NCI-H1436 (cell line): ENCODE data around the gene SLC39A2.
A peak's percentile ranks its signal among the peaks of the same experiment; 100 is the strongest.
"Not testable (repeated sequence)": the region's sequence is repeated elsewhere in the genome, so short reads cannot be mapped to it uniquely, and the experiment has no call there.

Experiments used
- DNase-seq: peaks from one replicate; lab custom pipeline; 2025; lab: John Stamatoyannopoulos, UW

SLC39A2 gene

DNA sequence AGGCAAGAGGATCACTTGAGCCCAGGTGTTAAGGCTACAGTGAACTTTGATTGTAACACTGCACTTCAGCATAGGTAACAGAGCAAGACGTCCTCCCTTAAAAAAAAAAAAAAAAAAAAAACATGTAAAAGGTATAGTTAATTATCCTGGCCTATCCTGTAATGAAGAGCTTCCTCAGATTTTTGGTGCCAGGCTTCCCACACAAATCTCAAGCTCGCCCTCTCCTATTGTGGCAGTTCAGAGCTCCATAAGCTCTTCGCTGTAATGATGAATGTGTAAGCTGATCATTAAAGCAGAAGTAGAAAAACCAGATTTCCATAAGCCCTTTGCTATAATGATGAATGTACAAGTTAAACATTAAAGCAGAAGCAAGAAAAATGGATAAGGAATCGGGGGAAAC lies 2.0 kb upstream of the SLC39A2 start:
- DNase-seq = no peak

DNA sequence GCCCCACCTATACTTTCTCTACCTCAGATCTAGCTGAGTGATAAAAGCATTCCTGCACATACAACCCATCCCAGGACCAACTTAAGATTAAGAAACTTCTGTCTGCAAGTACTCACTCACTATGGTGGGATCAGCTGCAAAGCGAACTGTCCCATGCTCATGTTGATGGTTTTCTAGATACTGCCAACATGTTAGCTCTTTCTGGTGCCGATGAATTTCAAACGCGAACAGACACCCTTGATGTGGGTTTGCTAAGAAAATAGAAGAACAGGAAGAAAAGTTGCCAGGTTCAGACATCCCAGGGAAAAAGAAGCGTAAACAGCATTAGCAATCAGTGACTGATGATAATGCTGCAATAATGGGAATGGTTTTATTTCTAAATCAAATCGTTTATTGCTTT lies 1.5 kb upstream of the SLC39A2 start:
- DNase-seq = no peak

DNA sequence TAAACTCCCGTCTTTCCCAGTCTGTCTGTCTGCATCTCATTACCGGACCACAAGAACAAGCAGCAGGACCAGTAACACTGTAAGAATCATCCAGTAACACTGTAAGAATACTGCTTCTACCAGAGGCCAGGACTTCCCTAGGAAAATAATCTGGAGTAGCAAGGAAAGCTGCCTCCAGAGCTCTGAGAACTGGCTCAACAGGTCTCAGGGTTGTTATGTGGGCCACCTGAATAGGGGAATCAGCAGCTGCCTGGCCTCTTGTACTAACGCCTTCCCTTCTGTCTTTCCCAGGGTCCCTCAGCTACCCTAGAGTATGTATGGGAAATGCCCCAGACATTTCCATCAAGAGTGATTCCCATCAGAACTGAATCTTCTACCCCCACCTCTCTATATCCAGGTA lies 954 bp upstream of the SLC39A2 start:
- no peak for DNase-seq

DNA sequence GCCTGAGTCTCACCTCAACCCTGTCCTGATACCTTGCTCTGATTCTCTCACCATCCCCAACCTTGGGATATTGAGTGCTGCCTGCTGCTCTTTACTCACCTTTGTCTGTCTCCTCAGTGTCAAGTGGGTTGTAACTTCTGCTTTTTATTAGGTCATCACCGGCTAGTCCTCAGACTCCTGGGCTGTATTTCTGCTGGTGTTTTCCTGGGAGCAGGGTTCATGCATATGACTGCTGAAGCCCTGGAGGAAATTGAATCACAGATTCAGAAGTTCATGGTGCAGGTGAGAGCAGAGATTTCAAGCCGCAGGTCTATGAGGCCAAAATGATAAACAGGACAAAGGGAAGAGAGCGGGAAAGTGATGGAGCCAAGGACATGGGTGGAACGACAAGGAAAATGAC lies 498 bp downstream of the SLC39A2 start:
- DNase-seq = no peak

DNA sequence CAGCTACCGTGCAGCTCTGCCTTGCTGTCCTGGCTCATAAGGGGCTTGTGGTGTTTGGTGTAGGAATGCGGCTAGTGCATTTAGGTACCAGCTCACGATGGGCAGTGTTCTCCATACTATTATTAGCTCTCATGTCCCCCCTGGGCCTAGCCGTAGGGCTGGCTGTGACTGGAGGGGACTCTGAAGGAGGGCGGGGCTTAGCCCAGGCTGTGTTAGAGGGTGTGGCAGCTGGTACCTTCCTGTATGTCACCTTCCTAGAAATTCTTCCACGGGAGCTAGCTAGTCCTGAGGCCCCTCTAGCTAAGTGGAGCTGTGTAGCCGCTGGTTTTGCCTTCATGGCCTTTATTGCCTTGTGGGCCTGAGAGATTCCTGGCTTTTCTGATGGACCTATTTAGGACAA lies 2.1 kb downstream of the SLC39A2 start:
- DNase-seq = no peak

DNA sequence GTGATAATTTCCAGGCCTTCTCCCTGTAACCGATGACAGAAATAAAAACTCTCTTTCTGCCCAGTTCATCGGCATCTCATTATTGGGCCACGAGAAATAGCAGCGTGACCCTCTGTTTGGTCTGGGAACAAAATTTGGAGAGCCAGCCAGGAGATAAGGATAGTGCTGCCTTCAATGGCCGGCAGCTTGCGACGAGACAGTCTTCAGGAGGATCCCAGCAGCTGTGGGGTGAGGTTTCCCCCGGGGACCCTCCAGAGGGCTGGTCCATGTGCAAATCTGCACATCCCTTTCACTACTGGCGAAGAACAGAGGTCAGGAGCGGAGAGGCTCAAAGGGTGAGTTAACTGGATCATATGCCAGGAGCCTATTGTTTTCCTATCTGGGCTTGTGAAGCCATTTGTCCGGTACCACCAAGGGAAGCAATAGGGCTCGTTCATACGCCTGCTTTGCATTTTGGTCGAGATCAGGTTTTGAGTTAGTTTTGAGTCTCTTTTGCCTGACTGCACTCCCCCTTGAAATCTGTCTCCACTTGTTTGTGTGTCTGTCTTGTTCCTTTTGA lies 4.8 kb downstream of the SLC39A2 start:
- no peak for DNase-seq

DNA sequence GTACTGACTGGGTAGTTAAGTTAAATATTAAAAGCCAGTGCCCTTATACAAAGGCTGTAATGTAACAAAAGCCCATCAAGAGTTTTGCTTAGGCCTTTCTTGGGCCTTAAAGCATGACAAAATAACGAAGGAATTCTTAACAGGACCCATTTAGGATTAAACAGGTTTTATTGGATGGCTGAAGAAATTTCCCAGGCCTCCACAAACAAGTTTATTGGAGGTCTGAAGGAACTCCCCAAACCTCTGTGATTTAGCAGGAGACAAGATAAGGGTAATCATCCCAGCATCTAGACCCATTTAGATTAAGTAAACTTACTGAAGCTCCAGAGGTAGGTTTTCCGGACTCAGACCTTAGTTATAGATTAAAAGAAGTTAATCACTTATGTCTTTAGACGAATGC lies 10.6 kb downstream of the SLC39A2 start:
- not testable (repeated sequence) for DNase-seq

DNA sequence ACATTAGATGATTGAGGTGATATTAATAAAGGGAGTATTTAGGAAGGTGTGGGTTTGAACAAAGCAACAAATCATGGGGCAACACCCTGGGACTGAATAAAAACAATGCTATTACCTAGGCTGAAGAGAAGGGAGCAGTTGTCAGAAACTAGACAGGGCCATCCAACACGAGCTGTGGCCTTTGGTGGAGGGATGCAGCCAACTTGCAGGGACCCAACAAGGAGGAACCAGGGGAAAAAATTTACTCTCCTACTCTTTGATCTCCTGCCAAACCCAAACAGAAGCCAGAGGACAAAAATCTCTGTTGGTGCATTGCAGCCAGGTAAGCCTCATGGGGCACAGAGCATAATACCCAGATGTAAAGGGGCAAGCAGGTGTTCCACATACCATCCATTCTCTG lies 12.0 kb downstream of the SLC39A2 start:
- DNase-seq = no peak

DNA sequence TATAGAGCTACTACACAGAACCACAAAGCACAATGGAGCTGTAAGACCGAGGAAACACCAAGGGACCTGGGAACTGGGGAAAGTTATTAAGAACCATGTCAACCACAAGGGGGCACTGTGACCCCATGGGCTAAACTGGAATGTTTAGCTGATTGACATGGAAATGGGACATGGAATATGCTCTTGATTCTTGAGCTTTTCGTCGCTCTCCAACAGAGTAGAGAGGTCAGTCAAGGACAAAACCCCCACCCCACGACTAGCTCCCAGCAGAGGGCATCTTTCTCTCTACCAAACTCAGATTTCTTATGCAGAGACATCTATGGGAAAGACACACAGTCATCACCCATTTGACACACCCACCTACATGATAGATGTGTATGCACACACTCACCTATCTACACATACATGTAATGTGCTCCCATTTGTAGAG lies 15.7 kb downstream of the SLC39A2 start:
- peak; percentile 62 for DNase-seq

DNA sequence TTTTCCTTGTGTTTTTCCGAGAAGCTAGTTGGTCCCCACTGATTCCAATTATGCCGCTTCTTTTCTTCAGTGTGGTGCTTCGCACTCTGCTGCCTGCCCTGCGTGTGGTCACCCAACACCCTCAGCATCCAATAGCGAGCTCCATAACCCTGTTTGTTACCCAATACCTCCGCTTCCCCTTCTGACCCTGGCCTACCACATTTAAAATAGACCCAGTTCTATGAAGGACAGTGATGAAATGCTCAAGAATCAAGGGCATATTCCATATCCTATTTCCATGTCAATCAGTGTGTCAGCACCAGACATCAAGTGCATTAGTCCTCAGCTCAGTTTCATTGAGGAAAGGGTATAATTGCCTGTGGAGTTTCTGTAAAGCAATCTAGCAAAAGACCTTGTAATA lies 16.2 kb downstream of the SLC39A2 start:
- no peak for DNase-seq

DNA sequence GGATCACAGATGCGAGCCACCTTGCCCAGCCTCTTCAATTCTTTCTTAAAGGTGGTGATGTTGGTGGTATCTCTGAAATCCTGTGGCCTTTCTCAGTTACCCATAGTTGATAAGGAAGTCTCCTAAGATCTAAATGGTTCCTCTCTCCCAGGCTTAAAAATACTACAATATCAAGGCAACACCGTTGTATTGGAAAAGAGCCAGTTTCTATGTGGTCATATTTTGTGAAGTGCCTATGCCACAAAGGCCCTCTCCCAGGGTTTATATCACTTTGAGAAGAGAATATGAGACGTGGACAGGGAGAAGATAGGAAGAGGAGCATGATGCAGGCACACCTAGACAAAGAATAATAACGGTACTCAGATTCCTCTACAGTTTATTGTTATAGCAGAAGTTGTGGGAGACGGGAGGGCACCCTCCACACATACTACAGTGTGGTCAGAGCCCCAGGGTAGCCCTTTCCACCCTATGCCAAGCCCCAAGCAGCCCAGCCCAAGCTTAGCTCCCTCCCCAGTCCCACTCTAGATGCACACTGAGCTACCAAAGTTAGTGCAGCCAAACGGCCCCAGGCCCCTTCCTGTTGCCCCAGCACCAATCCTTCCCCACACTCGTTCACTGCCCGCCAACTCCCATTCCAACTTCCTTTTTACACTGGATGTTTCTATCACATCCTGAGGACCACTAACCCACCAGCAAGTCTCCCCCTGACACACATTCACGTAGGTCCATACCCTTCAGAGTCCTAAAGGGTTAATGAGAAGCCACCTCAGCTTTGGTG lies 17.5 kb downstream of the SLC39A2 start:
- DNase-seq = no peak

DNA sequence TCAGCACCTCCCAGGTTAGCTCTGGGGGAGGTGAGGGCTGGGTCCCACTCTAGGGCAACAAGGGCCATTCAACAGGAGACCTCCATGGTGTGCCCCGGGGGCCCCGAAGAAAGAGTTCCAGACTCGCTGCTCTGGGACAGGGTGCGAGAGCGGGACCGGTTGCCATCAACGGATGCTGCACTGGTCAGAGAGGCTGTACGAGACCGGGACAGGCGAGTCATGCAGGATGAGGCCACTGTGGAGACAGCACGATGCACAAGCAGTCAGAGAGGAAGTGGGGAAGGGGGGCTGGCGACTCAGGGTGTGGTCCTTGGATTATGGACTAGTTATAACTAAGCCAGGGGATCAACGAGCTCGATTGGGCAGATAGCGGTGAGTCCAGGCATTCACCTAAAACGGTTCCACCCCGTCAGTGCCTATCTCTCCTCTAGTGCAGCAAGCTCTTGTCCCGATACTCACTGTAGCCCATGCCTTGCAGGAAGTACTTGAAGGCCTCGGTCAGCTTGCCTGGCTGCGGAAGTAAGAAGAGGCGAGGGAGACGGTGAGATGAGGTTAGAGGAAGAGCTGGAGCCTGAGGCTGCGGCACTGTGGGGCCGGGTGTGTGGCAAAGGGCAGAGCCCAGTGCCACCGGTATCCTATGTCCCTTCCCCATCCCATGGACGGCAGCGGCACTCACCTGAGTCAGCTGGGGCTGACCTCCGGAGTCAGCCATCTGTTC lies 18.6 kb downstream of the SLC39A2 start:
- DNase-seq = no peak

DNA sequence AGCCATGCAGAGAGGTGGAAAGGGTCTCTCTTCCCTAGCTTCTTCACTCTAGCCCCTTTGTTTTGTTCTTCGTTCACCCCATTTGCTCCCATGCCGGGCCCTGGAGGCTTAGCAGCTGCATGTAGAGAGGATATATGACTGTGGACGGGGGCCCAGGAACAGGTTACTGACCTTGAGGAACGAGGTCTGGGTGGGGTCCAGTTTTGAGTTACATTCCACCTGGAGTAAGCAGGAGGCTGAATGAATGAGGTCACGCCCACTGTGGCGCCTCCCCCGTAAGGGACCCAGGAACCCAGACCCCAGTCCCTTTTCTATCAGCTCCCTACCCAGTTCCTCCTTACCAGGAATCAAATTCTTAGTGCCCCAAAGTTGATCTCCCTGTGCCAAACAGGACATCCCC lies 19.2 kb downstream of the SLC39A2 start:
- DNase-seq = no peak

DNA sequence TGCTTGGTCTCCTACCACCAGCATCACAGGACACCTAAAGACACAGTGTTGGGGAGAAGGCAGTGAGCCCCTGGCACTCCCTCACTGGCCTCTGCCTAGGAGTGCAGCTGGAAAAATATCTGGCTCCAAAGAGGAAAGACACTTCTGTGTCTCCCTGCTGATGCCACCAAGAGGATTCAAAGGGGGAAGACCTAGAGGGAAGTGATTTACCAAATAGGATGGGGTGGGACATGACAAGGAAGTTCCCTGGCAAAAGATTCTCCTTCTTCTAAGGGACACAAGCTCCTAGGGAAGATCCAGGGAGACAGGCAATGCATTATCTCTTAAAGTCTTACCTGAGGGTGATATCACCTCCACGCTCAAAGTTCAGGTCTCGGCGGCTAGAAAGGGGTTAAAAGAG lies 19.7 kb downstream of the SLC39A2 start:
- no peak for DNase-seq

DNA sequence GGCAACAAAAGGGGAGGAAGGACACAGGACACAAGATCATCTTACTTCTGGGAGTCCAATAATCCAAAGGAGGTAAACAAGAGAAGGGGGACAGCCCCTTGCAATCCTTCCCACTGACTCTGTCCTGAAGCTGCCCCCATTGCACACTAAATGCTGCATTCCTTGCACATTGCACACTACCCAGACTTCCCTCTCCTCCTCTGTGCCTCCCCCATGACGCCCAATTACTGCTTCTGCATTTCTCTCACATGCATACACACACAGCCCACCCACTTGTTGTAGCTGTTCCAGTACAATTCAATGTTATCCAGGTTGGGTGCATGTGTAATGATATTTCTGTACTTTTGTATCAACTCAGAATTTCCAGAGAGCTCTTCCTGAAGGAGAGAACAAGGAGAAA lies 20.3 kb downstream of the SLC39A2 start:
- DNase-seq = no peak

DNA sequence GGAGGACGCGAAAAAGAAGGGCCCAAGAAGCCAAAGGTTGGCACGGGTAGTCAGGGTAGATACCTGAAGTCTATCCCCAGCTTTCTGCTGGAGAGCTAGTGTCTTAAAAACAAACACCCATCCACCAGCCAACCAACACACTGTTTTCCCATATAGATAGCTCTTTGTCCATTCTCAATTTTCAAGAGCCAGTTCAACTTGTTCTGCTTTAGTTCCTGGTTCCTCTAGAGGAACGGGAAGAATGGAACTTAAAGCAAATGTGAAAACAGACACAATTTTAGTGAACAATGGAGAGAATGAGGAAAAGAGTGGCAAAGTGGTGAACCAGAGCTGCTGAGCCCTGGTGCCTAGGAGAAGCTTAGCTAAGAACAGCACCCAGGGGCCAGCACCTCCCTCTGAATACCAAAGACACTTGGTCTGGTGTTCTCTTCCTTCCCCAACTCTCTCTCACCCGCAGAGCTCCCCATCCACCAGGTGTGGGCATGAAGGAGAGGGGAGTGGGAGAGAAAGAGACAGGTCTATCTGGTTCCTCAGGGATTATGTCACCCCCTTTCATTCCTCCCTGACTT lies 22.0 kb downstream of the SLC39A2 start:
- DNase-seq = no peak

DNA sequence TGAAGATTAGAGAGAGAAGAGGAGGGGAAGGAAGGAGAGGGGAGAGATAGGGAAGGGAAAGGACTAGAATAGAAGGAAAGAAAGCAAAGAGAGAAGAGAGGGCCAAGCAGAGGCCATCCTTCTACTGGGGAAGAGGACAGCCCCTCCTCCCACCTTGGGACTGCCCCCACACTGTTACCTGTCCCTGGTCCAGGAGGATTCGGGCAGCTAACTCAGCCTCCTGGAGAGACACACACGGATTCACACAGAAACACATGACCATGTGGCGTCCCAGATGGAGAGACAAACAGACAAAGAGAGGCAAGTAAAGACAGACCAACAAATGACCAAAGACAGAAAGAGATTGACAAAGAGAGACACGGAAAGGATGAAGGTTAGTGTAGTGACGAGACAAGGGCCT lies 23.6 kb downstream of the SLC39A2 start:
- no peak for DNase-seq

DNA sequence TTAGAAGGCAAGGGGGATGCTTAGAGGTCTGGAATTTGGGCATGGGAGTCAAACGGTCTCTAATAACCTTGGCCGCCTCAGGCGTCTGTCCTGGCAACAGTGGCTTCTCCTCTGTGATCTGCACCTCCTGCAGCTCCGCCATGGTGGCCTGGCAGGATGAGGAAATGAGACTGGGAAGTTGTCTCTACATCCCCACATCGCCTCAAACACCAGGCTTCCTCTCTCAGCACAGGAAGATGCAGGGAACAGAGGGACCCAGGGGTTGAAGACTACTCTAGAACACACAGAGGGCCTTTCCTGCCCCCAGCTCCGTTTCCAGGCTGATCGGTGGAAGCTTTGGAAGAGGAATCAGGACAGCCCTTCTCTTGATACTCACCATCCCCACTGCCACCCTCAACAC lies 24.1 kb downstream of the SLC39A2 start:
- DNase-seq = no peak

DNA sequence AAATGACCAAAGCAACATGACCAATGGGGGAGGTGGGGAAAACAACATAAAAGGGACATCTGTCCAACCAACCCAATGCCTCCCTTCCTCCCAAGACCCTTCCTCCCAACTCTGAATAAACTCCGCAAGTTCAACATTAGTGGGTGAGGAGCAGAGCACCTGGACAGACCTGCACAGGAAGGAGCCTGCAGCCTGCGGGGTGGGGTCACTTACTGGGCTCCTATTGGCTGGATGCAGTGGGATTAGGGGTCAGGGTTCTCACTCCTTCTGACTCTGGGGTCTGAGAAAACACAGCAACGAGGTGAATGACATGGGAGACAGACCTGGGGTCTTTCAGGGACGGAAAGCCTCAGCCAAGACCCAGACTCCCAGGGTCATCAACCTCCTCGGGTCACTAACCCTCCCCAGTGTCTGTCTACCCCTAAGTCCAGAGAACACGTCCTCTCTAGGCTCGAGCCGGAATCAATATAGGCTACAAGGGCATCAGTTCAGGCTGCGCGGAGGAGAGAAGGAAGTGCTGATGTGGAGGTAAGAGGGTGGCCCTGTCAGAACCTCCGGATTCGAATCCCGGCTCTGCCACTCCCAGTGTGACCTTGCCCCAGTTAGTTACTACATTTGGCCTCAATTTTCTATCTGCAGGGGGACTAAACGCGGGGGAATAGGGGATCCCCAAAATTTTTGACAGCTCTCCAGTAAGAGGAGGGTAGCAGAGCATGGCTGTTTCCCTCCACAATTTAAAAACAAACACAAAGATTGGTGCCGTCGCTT lies 24.9 kb downstream of the SLC39A2 start:
- DNase-seq = no peak

DNA sequence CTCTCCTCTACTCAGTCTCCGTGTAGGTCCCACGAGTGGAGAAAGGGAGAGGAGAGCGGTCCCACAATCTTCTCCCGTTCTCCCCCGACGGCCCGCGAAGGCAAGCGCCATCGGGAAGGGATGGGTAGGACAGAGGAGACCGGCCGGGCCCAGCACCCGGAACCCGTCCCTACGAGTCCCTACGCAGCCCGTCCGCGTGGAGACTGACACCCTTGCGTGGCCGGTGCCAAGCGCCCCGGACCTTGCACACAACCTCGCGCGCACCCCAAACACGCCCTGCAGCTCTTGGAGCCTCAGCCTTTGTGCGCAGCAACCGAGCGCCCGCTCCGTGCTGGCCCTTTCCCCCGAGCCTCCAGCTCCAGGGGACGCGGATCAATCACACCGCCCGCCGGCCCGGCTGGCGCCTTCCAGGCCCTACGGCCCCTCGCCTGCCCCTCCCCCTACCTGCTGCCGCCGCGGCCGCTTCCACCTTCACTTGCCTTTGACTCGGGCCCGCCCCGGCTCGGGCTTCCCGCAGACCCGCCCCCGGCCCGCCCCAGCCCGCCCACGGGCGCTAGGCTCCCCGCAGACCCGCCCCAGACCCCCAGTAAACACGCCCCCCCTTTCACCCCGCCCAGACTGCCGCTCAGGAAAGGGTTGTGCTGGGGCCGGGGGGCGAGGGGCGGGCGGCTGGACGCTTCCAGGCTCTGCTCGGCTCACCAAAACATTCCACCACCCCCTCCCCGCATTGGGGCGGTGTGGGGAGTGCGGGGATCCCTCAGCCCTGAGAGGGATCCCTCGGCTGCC lies 25.7 kb downstream of the SLC39A2 start, which contains the start of gene NDRG2:
Gene NDRG2, minus strand, starts transcription at position 477 of the 786 bp plus-strand sequence. CDS start 1,746 bp downstream, outside the sequence.
- DNase-seq = peak; percentile 42
